DOHH2 (cell line): ENCODE measurements around the gene CYP46A1.

ENCODE experiments used
- H3F3A ChIP-seq: fragments of 200-600 bp; sonication (generic), shearing (Covaris generic); 2 replicates; pipeline ENCODE4 v1.6.0; 2016; ENCODE audit warnings: antibody characterized with exemption, mild to moderate bottlenecking; ENCODE audit not compliant: control insufficient read depth, insufficient read depth
- H3K27ac ChIP-seq: fragments of 200-600 bp; sonication (generic); 2 replicates; pipeline ENCODE4 v1.5.1; 2014; ENCODE audit warnings: low read depth, mild to moderate bottlenecking, low read length, moderate library complexity
- H3K27me3 ChIP-seq: fragments of 200-600 bp; sonication (generic); 2 replicates; pipeline ENCODE4 v1.6.1; 2014; ENCODE audit warnings: mild to moderate bottlenecking, low read length, mixed read lengths; ENCODE audit not compliant: control insufficient read depth
- H3K36me3 ChIP-seq: fragments of 200-600 bp; sonication (generic); 2 replicates; pipeline ENCODE4 v1.6.1; 2014; ENCODE audit warnings: mild to moderate bottlenecking, low read length, moderate library complexity, mixed read lengths; ENCODE audit not compliant: control insufficient read depth
- H3K4me1 ChIP-seq: fragments of 200-600 bp; sonication (generic); 2 replicates; pipeline ENCODE4 v1.6.1; 2014; ENCODE audit warnings: mild to moderate bottlenecking, low read length, mixed read lengths; ENCODE audit not compliant: control insufficient read depth
- H3K4me2 ChIP-seq: fragments of 200-600 bp; sonication (generic); 2 replicates; pipeline ENCODE4 v1.6.0; 2014; ENCODE audit warnings: mild to moderate bottlenecking, low read length, moderate library complexity
- H3K4me3 ChIP-seq: fragments of 200-600 bp; sonication (generic); 2 replicates; pipeline ENCODE4 v1.5.1; 2014; ENCODE audit warnings: mild to moderate bottlenecking, low read length, mixed read lengths
- H3K79me2 ChIP-seq: fragments of 200-600 bp; sonication (generic); 2 replicates; pipeline ENCODE4 v1.6.1; 2014; ENCODE audit warnings: mild to moderate bottlenecking, low read length, mixed read lengths; ENCODE audit not compliant: control insufficient read depth
- H3K9me2 ChIP-seq: fragments of 200-600 bp; sonication (generic); replicated peaks from 2 replicates; pipeline ENCODE4 v1.6.1; 2014; ENCODE audit warnings: mild to moderate bottlenecking, low read length, mixed read lengths; ENCODE audit not compliant: control insufficient read depth
- H3K9me3 ChIP-seq: fragments of 200-600 bp; sonication (generic); 2 replicates; pipeline ENCODE4 v1.6.1; 2014; ENCODE audit warnings: antibody characterized with exemption, low read length, mixed read lengths; ENCODE audit not compliant: control insufficient read depth, insufficient read depth
- H4K20me1 ChIP-seq: fragments of 200-600 bp; sonication (generic); 2 replicates; pipeline ENCODE4 v1.6.0; 2014; ENCODE audit warnings: low read depth, mild to moderate bottlenecking, antibody characterized with exemption, low read length, moderate library complexity; ENCODE audit not compliant: control insufficient read depth, insufficient read depth
- CTCF ChIP-seq: fragments of 200-600 bp; sonication (generic); IDR thresholded peaks from one replicate; pipeline ENCODE4 v1.5.1; 2014; ENCODE audit warnings: antibody characterized with exemption, mild to moderate bottlenecking, low read depth, low read length; ENCODE audit not compliant: poor library complexity, severe bottlenecking
- EZH2phosphoT487 ChIP-seq: fragments of 200-600 bp; sonication (generic); IDR thresholded peaks from 2 replicates; pipeline ENCODE4 v1.6.1; 2017; ENCODE audit warnings: borderline replicate concordance, mild to moderate bottlenecking, antibody characterized with exemption, low read length, moderate library complexity, mixed read lengths

The CYP46A1 gene

GRCh38 chr14:99690636-99691035 lies 6.5 kb downstream of the CYP46A1 start:
- H3K4me3 ChIP-seq, result no peak overlapping the region
- H3K9me3 ChIP-seq, result no peaks in the 10 kb centered on the region
- H3K27ac ChIP-seq, result no peak overlapping the region
- H3K27me3 ChIP-seq, result peaks cover 12% of the 10 kb centered on the region
- H3K9me2 ChIP-seq, result no peaks in the 10 kb centered on the region
- H4K20me1 ChIP-seq, result no peaks in the 10 kb centered on the region
- no peak overlapping the region for H3K4me2 ChIP-seq
- H3K36me3 ChIP-seq, result no peaks in the 10 kb centered on the region
- no peaks in the 10 kb centered on the region for H3K79me2 ChIP-seq
- peaks cover 13% of the 10 kb centered on the region for H3K4me1 ChIP-seq
- no peak for TF ChIP-seq EZH2phosphoT487
- no peak for TF ChIP-seq CTCF
- H3F3A ChIP-seq, result 0 out of 2 replicates have a peak, but pooled peaks cover 4% of the 10 kb centered on the region

GRCh38 chr14:99691111-99691885 lies 7.2 kb downstream of the CYP46A1 start:
- Histone ChIP-seq H4K20me1 (no peaks in the 10 kb centered on the region), H3K4me1 (peaks cover 13% of the 10 kb centered on the region), H3F3A (no peaks in the 10 kb centered on the region), H3K79me2 (no peaks in the 10 kb centered on the region), H3K4me2 (no peak overlapping the region), H3K9me2 (no peaks in the 10 kb centered on the region), H3K27me3 (peaks cover 5% of the 10 kb centered on the region), H3K27ac (no peak overlapping the region), H3K9me3 (no peaks in the 10 kb centered on the region), H3K4me3 (no peak overlapping the region), H3K36me3 (no peaks in the 10 kb centered on the region)
- no peak for TF ChIP-seq CTCF
- TF ChIP-seq EZH2phosphoT487, result no peak

- Histone ChIP-seq H3K4me3 (no peak overlapping the region), H3K4me1 (no peaks in the 10 kb centered on the region), H3K4me2 (no peak overlapping the region), H3K9me3 (no peaks in the 10 kb centered on the region), H3F3A (no peaks in the 10 kb centered on the region), H3K36me3 (no peaks in the 10 kb centered on the region), H3K27me3 (no peaks in the 10 kb centered on the region), H3K79me2 (no peaks in the 10 kb centered on the region), H3K27ac (no peak overlapping the region), H3K9me2 (no peaks in the 10 kb centered on the region), H4K20me1 (no peaks in the 10 kb centered on the region)
- TF ChIP-seq EZH2phosphoT487, result no peak
- no peak for TF ChIP-seq CTCF
These were observed 9.8 kb downstream of the CYP46A1 start for GRCh38 chr14:99693918-99694317.
